CD14-positive monocyte (primary cell): Measurements from ENCODE around the gene PRPF31. TPM values are rescaled to one million over a fixed set of nuclear protein-coding genes. Genes with fewer than 3 reads are reported as not detected.

Experiments
- DNase-seq, 3 donors: peaks; one replicate each; pipeline ENCODE4 v3.0.0-alpha.2; 2011 to 2022
- H2AFZ ChIP-seq: 2 replicates; pipeline ENCODE4 v1.6.0; 2012; ENCODE audit warnings: mild to moderate bottlenecking, low read depth, low read length, inconsistent platforms; ENCODE audit not compliant: insufficient read depth, poor library complexity, severe bottlenecking
- H3K27ac ChIP-seq, 2 donors: 1 replicate in 1 of 2; 2 replicates in 1 of 2; pipeline ENCODE4 v1.5.1; 2012 to 2013; ENCODE audit warnings: low read length in 2 of 2, control low read depth in 1 of 2, inconsistent platforms in 1 of 2, low read depth in 1 of 2, mild to moderate bottlenecking in 1 of 2
- H3K27me3 ChIP-seq, 2 donors: one replicate each; pipeline versions ENCODE4 v1.6.0 to v1.6.1; 2011 to 2013; ENCODE audit warnings: low read length in 2 of 2; ENCODE audit not compliant: control insufficient read depth in 2 of 2, insufficient read depth in 2 of 2
- H3K36me3 ChIP-seq, 2 donors: replicated peaks in 1 of 2; 1 replicate in 1 of 2; 2 replicates in 1 of 2; pipeline versions ENCODE4 v1.5.1 to v1.6.1; 2012 to 2013; ENCODE audit warnings: low read length in 2 of 2, control low read depth in 1 of 2, inconsistent platforms in 1 of 2, mild to moderate bottlenecking in 1 of 2; ENCODE audit not compliant: insufficient read depth in 2 of 2, control insufficient read depth in 1 of 2
- H3K4me1 ChIP-seq, 2 donors: 1 replicate in 1 of 2; 2 replicates in 1 of 2; pipeline versions ENCODE4 v1.5.1 to v1.6.1; 2012 to 2013; ENCODE audit warnings: low read length in 2 of 2, control low read depth in 1 of 2, inconsistent platforms in 1 of 2, mild to moderate bottlenecking in 1 of 2, moderate library complexity in 1 of 2; ENCODE audit not compliant: insufficient read depth in 2 of 2, control insufficient read depth in 1 of 2
- H3K4me2 ChIP-seq: replicated peaks from 2 replicates; pipeline ENCODE3; 2012; ENCODE audit warnings: low read length, moderate library complexity, mild to moderate bottlenecking; ENCODE audit not compliant: poor library complexity, severe bottlenecking; ENCODE audit errors: extremely low read depth
- H3K4me3 ChIP-seq, 3 experiments: fragments of 200-600 bp in 1 of 3; sonication (generic) in 1 of 3; replicated peaks in 1 of 3; 1 replicate in 2 of 3; 2 replicates in 1 of 3; pipeline ENCODE4 v1.5.1; 2011 to 2013; ENCODE audit warnings: low read length in 3 of 3, mild to moderate bottlenecking in 3 of 3, control low read depth in 2 of 3, low read depth in 2 of 3, inconsistent platforms in 1 of 3, moderate library complexity in 1 of 3
- H3K79me2 ChIP-seq: 2 replicates; pipeline ENCODE4 v1.6.0; 2012; ENCODE audit warnings: mild to moderate bottlenecking, control low read depth, inconsistent platforms, low read length, moderate library complexity; ENCODE audit not compliant: insufficient read depth
- H3K9ac ChIP-seq: 2 replicates; pipeline ENCODE4 v1.6.0; 2017; ENCODE audit warnings: low read length, mild to moderate bottlenecking; ENCODE audit not compliant: insufficient read depth, poor library complexity, severe bottlenecking
- H3K9me3 ChIP-seq, 2 donors: replicated peaks in 1 of 2; 1 replicate in 1 of 2; 2 replicates in 1 of 2; pipeline versions ENCODE4 v1.5.1 to v1.6.1; 2012 to 2013; ENCODE audit warnings: low read length in 2 of 2, control low read depth in 1 of 2; ENCODE audit not compliant: control insufficient read depth in 1 of 2, insufficient read depth in 1 of 2
- H4K20me1 ChIP-seq: 2 replicates; pipeline ENCODE4 v1.6.0; 2012; ENCODE audit warnings: mild to moderate bottlenecking, low read length, control low read depth, moderate library complexity; ENCODE audit not compliant: insufficient read depth
- H3K27ac Mint-ChIP-seq, 7 donors: one replicate each; pipeline ENCODE4 v1.8.0; 2020; ENCODE audit warnings: mild to moderate bottlenecking in 7 of 7, mixed read lengths in 7 of 7, moderate library complexity in 6 of 7, inconsistent platforms in 2 of 7
- H3K27me3 Mint-ChIP-seq, 3 donors: one replicate each; pipeline ENCODE4 v1.8.0; 2021 to 2022; ENCODE audit warnings: low read depth in 3 of 3, mild to moderate bottlenecking in 3 of 3, mixed read lengths in 3 of 3, moderate library complexity in 3 of 3, inconsistent platforms in 1 of 3
- H3K36me3 Mint-ChIP-seq, 2 donors: one replicate each; pipeline ENCODE4 v1.8.0; 2020; ENCODE audit warnings: mixed read lengths in 2 of 2, inconsistent platforms in 1 of 2, mild to moderate bottlenecking in 1 of 2
- H3K4me1 Mint-ChIP-seq: one replicate; pipeline ENCODE4 v1.8.0; 2020; ENCODE audit warnings: mild to moderate bottlenecking, mixed read lengths
- H3K4me3 Mint-ChIP-seq, 2 donors: one replicate each; pipeline ENCODE4 v1.8.0; 2020; ENCODE audit warnings: mild to moderate bottlenecking in 2 of 2, mixed read lengths in 2 of 2, moderate library complexity in 1 of 2
- H3K9me3 Mint-ChIP-seq, 7 donors: one replicate each; pipeline ENCODE4 v1.8.0; 2020 to 2022; ENCODE audit warnings: mixed read lengths in 7 of 7, mild to moderate bottlenecking in 6 of 7, moderate library complexity in 6 of 7, inconsistent platforms in 2 of 7
- WGBS: methylation state at CpG from one replicate; pipeline ENCODE4 v1.1.5; 2013; ENCODE audit warnings: missing lambda C conversion rate; ENCODE audit not compliant: insufficient coverage; 5-methylcytosine and 5-hydroxymethylcytosine counted together
- intact Hi-C, 2 donors: fragments of 100-400 bp; cut with micrococcal nuclease; formaldehyde crosslinking; loops; one replicate each; pipeline versions ENCODE4 v1.15.0 to v1.15.1; 2023
- polyA plus RNA-seq, 3 donors: library from polyadenylated mRNA; depleted of rRNA in 1 of 3; unstranded in 2 of 3; stranded (reverse) in 1 of 3; fragments of 300-500 nt in 2 of 3; fragments of >200 nt in 1 of 3; fragmentation: Illumina TruSeq in 2 of 3; gene quantifications; 1 replicate in 2 of 3; 2 replicates in 1 of 3; pipeline ENCODE4 v1.2.3, GENCODE V29; 2012 to 2021
- TF ChIP-seq, protein P1 (sequence below): fragments of 200-600 bp; IDR thresholded peaks from one replicate; pipeline ENCODE4 v1.8.0; 2022; ENCODE audit warnings: antibody characterized with exemption, mild to moderate bottlenecking

The PRPF31 gene
- polyA plus RNA-seq, 3 donors, result 34.4 to 51.8 (median 37.6) TPM

DNA sequence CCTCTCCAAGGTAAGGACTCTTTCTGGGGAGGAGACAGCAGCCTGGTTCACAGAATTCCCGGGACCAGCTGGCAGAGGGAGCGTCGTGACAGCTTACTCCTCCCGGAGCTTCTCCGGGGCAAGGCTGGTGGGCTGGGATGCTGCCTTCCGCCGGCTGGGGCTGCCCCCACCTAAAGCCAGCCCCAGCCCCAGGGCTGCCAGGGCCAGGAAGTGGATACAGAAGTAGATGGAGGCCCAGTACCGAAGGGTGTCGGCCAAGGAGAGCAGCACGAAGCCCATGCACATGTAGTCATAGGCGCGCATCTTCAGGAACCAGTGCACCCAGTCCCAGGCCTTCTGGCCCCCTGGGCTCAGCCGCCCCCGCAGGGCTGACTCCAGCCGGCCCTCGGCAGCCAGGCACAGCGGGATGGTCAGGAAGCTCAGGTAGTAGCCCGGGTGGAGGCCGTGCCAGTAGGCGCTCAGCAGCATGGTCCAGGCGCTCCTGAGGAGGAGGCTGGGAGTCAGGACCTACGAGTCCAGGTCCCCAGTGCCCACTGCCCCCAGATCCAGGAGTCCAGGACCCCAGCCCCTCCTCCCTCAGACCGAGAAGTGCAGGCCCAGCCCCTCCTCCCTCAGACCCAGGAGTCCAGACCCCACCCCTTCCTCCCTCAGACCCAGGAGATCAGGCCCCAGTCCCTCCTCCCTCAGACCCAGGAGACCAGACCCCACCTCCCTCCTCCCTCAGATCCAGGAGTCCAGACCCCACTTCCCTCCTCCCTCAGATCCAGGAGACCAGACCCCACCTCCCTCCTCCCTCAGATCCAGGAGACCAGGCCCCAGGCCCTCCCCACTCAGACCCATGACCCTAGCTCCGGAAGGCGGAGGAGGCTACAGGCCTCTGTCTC, 58.6 kb downstream of the PRPF31 start:
- intact Hi-C loops, result loop anchor here in 1 of 2 donors (5.0 kb wide), 1 partner anchor 153 kb away; no protein-coding TSS in a partner anchor
- no peak for DNase-seq
- Histone ChIP-seq H3K4me1 (peaks cover 14 to 21% of the 10 kb centered on the region in 2 donors), H3K9me3 (no peaks in the 10 kb centered on the region), H3K4me3 (no peak overlapping the region), H3K9ac (no peak overlapping the region), H3K79me2 (no peaks in the 10 kb centered on the region), H4K20me1 (peaks cover 11% of the 10 kb centered on the region), H2AFZ (no peak overlapping the region), H3K27ac (no peak overlapping the region), H3K4me2 (no peak overlapping the region), H3K36me3 (peaks cover 20 to 24% of the 10 kb centered on the region in 2 donors), H3K27me3 (no peaks in the 10 kb centered on the region)
- peaks cover 22 to 46% of the 10 kb centered on the region in 2 donors for H3K36me3 Mint-ChIP-seq
- peaks cover 18% of the 10 kb centered on the region for H3K4me1 Mint-ChIP-seq
- TF ChIP-seq, protein P1, sequence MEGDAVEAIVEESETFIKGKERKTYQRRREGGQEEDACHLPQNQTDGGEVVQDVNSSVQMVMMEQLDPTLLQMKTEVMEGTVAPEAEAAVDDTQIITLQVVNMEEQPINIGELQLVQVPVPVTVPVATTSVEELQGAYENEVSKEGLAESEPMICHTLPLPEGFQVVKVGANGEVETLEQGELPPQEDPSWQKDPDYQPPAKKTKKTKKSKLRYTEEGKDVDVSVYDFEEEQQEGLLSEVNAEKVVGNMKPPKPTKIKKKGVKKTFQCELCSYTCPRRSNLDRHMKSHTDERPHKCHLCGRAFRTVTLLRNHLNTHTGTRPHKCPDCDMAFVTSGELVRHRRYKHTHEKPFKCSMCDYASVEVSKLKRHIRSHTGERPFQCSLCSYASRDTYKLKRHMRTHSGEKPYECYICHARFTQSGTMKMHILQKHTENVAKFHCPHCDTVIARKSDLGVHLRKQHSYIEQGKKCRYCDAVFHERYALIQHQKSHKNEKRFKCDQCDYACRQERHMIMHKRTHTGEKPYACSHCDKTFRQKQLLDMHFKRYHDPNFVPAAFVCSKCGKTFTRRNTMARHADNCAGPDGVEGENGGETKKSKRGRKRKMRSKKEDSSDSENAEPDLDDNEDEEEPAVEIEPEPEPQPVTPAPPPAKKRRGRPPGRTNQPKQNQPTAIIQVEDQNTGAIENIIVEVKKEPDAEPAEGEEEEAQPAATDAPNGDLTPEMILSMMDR, result no peak
- H3K9me3 Mint-ChIP-seq, result peaks cover 0 to 4% (median 0%) of the 10 kb centered on the region in 7 donors
- peaks cover 0 to 8% (median 0%) of the 10 kb centered on the region in 3 donors for H3K27me3 Mint-ChIP-seq
- H3K27ac Mint-ChIP-seq, result no peak overlapping the region
- H3K4me3 Mint-ChIP-seq, result no peak overlapping the region
- 86% methylated on average over 24 of the region's 25 CpGs for WGBS

DNA sequence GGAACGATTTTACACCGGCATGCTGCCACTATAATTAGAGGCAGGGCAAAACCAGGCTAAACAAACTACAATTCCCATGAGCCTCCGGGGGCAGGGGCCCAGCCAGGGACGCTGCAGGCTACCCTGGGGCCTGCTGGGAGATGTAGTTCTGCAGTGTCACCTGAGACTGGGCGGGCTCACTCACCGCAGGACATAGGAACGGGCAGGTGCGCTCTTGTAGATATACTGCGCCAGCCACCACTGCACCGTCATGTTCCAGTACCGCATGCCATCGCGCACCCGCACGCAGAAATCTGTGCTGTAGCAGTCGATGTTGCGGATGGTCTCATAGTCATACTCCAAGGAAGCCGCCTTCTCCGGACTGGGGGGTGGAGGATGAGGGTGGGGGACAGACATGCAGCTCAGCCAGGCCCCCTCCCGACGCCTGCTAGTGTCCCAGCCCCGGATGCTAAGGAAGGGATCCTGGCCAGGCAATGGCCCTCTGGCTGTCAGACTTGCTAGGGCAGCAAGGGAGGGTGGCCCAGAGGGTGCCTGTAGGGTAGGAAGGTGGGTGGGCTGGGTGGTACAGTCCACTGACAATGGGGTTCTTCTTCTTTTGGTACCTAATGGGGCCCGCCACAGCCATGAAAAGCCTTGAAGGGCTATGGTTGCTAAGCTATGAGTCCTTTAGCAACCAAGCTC, 63.2 kb downstream of the PRPF31 start:
- Histone ChIP-seq H3K9me3 (no peaks in the 10 kb centered on the region), H2AFZ (no peak overlapping the region), H3K36me3 (peaks cover 50 to 56% of the 10 kb centered on the region in 2 donors), H3K27me3 (no peaks in the 10 kb centered on the region), H3K79me2 (peaks cover under 1% of the 10 kb centered on the region), H3K4me3 (no peak overlapping the region), H3K27ac (peak overlapping the region in 1 of 2 donors; percentile 5), H3K9ac (no peak overlapping the region), H4K20me1 (peaks cover 39% of the 10 kb centered on the region), H3K4me2 (no peak overlapping the region), H3K4me1 (peaks cover 3 to 7% of the 10 kb centered on the region in 2 donors)
- H3K4me3 Mint-ChIP-seq, result no peak overlapping the region
- H3K4me1 Mint-ChIP-seq, result peaks cover 3% of the 10 kb centered on the region
- peaks cover 0 to 2% (median 0%) of the 10 kb centered on the region in 7 donors for H3K9me3 Mint-ChIP-seq
- peaks cover 47 to 82% of the 10 kb centered on the region in 2 donors for H3K36me3 Mint-ChIP-seq
- WGBS, result 96% methylated on average over 16 of the region's 23 CpGs
- intact Hi-C loops, result no loop called here
- no peak for DNase-seq
- TF ChIP-seq, protein P1, result no peak
- H3K27me3 Mint-ChIP-seq, result peaks cover 0 to 3% (median 0%) of the 10 kb centered on the region in 3 donors
- H3K27ac Mint-ChIP-seq, result peak overlapping the region in 2 of 7 donors; percentile 40 to 66
